HepG2 (cell line): ENCODE data around the gene COPB2. TPM values are rescaled to one million over a fixed set of nuclear protein-coding genes. Genes with fewer than 3 reads are reported as not detected.
A peak's percentile ranks its signal among the peaks of the same experiment; 100 is the strongest.

Source experiments
- AGO1 ChIP-seq: fragments of 200-400 bp; formaldehyde crosslinking; IDR thresholded peaks from 2 replicates; pipeline ENCODE4 v1.6.1; 2017; ENCODE audit warnings: mild to moderate bottlenecking, low read depth, low read length, moderate library complexity; ENCODE audit not compliant: poor library complexity, severe bottlenecking
- ELF1 ChIP-seq: sonication (generic); formaldehyde crosslinking; IDR thresholded peaks from 2 replicates; pipeline ENCODE4 v1.4.0; 2020; ENCODE audit warnings: missing genetic modification reagents
- MIER2 ChIP-seq: IDR thresholded peaks from 2 replicates; pipeline ENCODE4 v1.6.1; 2016; ENCODE audit warnings: missing biosample characterization, missing genetic modification reagents
- NR3C1 ChIP-seq: sonication (generic); formaldehyde crosslinking; IDR thresholded peaks from 2 replicates; pipeline ENCODE4 v1.4.0; 2020; ENCODE audit warnings: missing genetic modification reagents
- ZMYM2 ChIP-seq: sonication (generic); formaldehyde crosslinking; IDR thresholded peaks from 2 replicates; pipeline ENCODE4 v1.8.0; 2022; ENCODE audit warnings: mild to moderate bottlenecking, missing genetic modification reagents
- ZNF160 ChIP-seq: sonication (generic); formaldehyde crosslinking; IDR thresholded peaks from 2 replicates; pipeline ENCODE4 v1.8.0; 2022; ENCODE audit warnings: mild to moderate bottlenecking, inconsistent platforms, missing genetic modification reagents
- ZNF460 ChIP-seq: sonication (generic); formaldehyde crosslinking; IDR thresholded peaks from 2 replicates; pipeline ENCODE4 v1.5.1; 2020; ENCODE audit warnings: missing genetic modification reagents, mild to moderate bottlenecking, borderline replicate concordance
- ZNF724P ChIP-seq: sonication (generic); formaldehyde crosslinking; IDR thresholded peaks from 2 replicates; pipeline ENCODE4 v1.8.0; 2022; ENCODE audit warnings: missing genetic modification reagents, borderline replicate concordance
- ZSCAN29 ChIP-seq: sonication (generic); formaldehyde crosslinking; conservative IDR thresholded peaks from 2 replicates; pipeline ENCODE4 v1.4.0; 2020; ENCODE audit warnings: mild to moderate bottlenecking, missing genetic modification reagents
- polyA plus RNA-seq, 8 experiments: library from polyadenylated mRNA; depleted of rRNA in 3 of 8; stranded (reverse) in 7 of 8; unstranded in 1 of 8; fragments of >200 nt; fragmentation: Illumina TruSeq in 4 of 8; extraction: Trizol in 4 of 8; gene quantifications; 2 replicates each; pipeline versions ENCODE4 v1.2.1 to v1.2.3, GENCODE V29; 2011 to 2016; ENCODE audit warnings: low read depth in 4 of 8, missing spikeins in 1 of 8, mixed read lengths in 1 of 8; ENCODE audit not compliant: insufficient read depth in 1 of 8
- total RNA-seq, 5 experiments: library from RNA; depleted of rRNA; stranded (reverse); fragments of >200 nt; fragmentation: Illumina TruSeq; extraction: Trizol; gene quantifications; 2 replicates each; pipeline ENCODE4 v1.2.3, GENCODE V29; 2016; ENCODE audit warnings: low read depth in 1 of 5
- TF ChIP-seq, protein P1 (sequence below): sonication (generic); formaldehyde crosslinking; IDR thresholded peaks from 2 replicates; pipeline ENCODE4 v1.5.1; 2020; ENCODE audit warnings: missing genetic modification reagents, mild to moderate bottlenecking, borderline replicate concordance
- TF ChIP-seq, protein P2 (sequence below): sonication (generic); formaldehyde crosslinking; conservative IDR thresholded peaks from 2 replicates; pipeline ENCODE4 v1.4.0; 2020; ENCODE audit warnings: mild to moderate bottlenecking, missing genetic modification reagents, moderate library complexity
- TF ChIP-seq, protein P3 (sequence below): sonication (generic); formaldehyde crosslinking; IDR thresholded peaks from 2 replicates; pipeline ENCODE4 v1.4.0; 2020; ENCODE audit warnings: missing genetic modification reagents, borderline replicate concordance
- TF ChIP-seq, protein P4 (sequence below): sonication (generic); formaldehyde crosslinking; IDR thresholded peaks from 2 replicates; pipeline ENCODE4 v1.9.0; 2021; ENCODE audit warnings: missing genetic modification reagents, borderline replicate concordance
- TF ChIP-seq, protein P5 (sequence below): sonication (generic); formaldehyde crosslinking; IDR thresholded peaks from 2 replicates; pipeline ENCODE4 v1.4.0; 2020; ENCODE audit warnings: missing genetic modification reagents, borderline replicate concordance

The COPB2 gene
- total and polyA plus RNA-seq, 2 of the 13 experiments (the other 11 are each of a cell fraction or from before 2014, with no cell fraction given), result 83.3 to 217 TPM

DNA sequence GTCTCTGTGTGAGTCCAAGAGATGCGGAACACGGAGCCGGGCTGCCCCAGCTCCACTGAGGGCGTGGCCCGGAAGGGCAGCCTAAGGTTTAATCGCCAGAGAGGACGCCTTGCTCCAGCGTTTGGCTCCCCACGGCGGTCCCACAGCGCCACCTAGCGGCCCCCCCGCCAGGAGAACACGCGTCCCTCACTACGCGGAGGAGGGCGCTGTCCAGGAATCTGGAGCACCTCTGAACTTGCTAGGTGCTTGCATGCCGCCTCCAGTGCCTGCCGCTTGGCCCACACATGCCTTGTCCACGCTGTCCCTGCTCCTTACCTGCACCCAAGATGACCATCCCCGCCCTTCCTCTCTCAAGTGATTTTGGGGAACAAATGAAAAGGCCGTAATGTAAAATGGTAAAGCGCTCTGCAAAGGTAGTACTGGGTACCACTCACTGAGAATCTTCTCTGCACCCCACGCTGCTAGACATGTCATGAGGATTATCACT is 60.0 kb downstream of the COPB2 start (continued):
- TF ChIP-seq, protein P1, sequence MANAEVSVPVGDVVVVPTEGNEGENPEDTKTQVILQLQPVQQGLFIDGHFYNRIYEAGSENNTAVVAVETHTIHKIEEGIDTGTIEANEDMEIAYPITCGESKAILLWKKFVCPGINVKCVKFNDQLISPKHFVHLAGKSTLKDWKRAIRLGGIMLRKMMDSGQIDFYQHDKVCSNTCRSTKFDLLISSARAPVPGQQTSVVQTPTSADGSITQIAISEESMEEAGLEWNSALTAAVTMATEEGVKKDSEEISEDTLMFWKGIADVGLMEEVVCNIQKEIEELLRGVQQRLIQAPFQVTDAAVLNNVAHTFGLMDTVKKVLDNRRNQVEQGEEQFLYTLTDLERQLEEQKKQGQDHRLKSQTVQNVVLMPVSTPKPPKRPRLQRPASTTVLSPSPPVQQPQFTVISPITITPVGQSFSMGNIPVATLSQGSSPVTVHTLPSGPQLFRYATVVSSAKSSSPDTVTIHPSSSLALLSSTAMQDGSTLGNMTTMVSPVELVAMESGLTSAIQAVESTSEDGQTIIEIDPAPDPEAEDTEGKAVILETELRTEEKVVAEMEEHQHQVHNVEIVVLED (CRISPR knock-in tag), result 0 out of 2 replicates have a peak, but pooled peaks have one; percentile 15
- TF ChIP-seq MIER2, result peak; percentile 86
- TF ChIP-seq AGO1, result no peak
- TF ChIP-seq ZSCAN29 (CRISPR knock-in tag), result no peak
- TF ChIP-seq, protein P2, sequence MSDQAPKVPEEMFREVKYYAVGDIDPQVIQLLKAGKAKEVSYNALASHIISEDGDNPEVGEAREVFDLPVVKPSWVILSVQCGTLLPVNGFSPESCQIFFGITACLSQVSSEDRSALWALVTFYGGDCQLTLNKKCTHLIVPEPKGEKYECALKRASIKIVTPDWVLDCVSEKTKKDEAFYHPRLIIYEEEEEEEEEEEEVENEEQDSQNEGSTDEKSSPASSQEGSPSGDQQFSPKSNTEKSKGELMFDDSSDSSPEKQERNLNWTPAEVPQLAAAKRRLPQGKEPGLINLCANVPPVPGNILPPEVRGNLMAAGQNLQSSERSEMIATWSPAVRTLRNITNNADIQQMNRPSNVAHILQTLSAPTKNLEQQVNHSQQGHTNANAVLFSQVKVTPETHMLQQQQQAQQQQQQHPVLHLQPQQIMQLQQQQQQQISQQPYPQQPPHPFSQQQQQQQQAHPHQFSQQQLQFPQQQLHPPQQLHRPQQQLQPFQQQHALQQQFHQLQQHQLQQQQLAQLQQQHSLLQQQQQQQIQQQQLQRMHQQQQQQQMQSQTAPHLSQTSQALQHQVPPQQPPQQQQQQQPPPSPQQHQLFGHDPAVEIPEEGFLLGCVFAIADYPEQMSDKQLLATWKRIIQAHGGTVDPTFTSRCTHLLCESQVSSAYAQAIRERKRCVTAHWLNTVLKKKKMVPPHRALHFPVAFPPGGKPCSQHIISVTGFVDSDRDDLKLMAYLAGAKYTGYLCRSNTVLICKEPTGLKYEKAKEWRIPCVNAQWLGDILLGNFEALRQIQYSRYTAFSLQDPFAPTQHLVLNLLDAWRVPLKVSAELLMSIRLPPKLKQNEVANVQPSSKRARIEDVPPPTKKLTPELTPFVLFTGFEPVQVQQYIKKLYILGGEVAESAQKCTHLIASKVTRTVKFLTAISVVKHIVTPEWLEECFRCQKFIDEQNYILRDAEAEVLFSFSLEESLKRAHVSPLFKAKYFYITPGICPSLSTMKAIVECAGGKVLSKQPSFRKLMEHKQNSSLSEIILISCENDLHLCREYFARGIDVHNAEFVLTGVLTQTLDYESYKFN (CRISPR knock-in tag), result no peak
- no peak for TF ChIP-seq NR3C1 (CRISPR knock-in tag)
- TF ChIP-seq ELF1 (CRISPR knock-in tag), result peak; percentile 68
- TF ChIP-seq, protein P3, sequence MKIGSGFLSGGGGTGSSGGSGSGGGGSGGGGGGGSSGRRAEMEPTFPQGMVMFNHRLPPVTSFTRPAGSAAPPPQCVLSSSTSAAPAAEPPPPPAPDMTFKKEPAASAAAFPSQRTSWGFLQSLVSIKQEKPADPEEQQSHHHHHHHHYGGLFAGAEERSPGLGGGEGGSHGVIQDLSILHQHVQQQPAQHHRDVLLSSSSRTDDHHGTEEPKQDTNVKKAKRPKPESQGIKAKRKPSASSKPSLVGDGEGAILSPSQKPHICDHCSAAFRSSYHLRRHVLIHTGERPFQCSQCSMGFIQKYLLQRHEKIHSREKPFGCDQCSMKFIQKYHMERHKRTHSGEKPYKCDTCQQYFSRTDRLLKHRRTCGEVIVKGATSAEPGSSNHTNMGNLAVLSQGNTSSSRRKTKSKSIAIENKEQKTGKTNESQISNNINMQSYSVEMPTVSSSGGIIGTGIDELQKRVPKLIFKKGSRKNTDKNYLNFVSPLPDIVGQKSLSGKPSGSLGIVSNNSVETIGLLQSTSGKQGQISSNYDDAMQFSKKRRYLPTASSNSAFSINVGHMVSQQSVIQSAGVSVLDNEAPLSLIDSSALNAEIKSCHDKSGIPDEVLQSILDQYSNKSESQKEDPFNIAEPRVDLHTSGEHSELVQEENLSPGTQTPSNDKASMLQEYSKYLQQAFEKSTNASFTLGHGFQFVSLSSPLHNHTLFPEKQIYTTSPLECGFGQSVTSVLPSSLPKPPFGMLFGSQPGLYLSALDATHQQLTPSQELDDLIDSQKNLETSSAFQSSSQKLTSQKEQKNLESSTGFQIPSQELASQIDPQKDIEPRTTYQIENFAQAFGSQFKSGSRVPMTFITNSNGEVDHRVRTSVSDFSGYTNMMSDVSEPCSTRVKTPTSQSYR, result peak; percentile 51; the same call in 1 of the 2 replicates
- TF ChIP-seq, protein P4, sequence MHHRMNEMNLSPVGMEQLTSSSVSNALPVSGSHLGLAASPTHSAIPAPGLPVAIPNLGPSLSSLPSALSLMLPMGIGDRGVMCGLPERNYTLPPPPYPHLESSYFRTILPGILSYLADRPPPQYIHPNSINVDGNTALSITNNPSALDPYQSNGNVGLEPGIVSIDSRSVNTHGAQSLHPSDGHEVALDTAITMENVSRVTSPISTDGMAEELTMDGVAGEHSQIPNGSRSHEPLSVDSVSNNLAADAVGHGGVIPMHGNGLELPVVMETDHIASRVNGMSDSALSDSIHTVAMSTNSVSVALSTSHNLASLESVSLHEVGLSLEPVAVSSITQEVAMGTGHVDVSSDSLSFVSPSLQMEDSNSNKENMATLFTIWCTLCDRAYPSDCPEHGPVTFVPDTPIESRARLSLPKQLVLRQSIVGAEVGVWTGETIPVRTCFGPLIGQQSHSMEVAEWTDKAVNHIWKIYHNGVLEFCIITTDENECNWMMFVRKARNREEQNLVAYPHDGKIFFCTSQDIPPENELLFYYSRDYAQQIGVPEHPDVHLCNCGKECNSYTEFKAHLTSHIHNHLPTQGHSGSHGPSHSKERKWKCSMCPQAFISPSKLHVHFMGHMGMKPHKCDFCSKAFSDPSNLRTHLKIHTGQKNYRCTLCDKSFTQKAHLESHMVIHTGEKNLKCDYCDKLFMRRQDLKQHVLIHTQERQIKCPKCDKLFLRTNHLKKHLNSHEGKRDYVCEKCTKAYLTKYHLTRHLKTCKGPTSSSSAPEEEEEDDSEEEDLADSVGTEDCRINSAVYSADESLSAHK (CRISPR knock-in tag), result no peak
- TF ChIP-seq ZNF724P (CRISPR knock-in tag), result no peak
- TF ChIP-seq, protein P5, sequence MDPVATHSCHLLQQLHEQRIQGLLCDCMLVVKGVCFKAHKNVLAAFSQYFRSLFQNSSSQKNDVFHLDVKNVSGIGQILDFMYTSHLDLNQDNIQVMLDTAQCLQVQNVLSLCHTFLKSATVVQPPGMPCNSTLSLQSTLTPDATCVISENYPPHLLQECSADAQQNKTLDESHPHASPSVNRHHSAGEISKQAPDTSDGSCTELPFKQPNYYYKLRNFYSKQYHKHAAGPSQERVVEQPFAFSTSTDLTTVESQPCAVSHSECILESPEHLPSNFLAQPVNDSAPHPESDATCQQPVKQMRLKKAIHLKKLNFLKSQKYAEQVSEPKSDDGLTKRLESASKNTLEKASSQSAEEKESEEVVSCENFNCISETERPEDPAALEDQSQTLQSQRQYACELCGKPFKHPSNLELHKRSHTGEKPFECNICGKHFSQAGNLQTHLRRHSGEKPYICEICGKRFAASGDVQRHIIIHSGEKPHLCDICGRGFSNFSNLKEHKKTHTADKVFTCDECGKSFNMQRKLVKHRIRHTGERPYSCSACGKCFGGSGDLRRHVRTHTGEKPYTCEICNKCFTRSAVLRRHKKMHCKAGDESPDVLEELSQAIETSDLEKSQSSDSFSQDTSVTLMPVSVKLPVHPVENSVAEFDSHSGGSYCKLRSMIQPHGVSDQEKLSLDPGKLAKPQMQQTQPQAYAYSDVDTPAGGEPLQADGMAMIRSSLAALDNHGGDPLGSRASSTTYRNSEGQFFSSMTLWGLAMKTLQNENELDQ (CRISPR knock-in tag), result no peak
- no peak for TF ChIP-seq ZMYM2 (CRISPR knock-in tag)
- TF ChIP-seq ZNF460 (CRISPR knock-in tag), result no peak
- no peak for TF ChIP-seq ZNF160 (CRISPR knock-in tag)
